ENCODE measurements around the gene PCBP3.

PCBP3 gene

GRCh38 chr21:45869121-45870007 lies 225.8 kb downstream of the PCBP3 start:
- 93% methylated on average over 22 of the region's 24 CpGs for WGBS (ENCODE audit: insufficient coverage)
- no peaks in the 10 kb centered on the region for H3K36me3 ChIP-seq (ENCODE audit: control insufficient read depth in 4 of 4, insufficient read depth in 4 of 4, low read length in 3 of 4)
- peaks cover 0 to 1% (median 0%) of the 10 kb centered on the region in 4 experiments for H3K4me1 ChIP-seq (ENCODE audit: control extremely low read depth in 1 of 4, control insufficient read depth in 4 of 4, insufficient read depth in 4 of 4, low read length in 3 of 4)
- DNase-seq: no peak
- CTCF ChIA-PET: interaction anchor here (0.9 to 1.4 kb wide), 2 partner anchors 16 to 102 kb away, joined by 4 read pairs; no protein-coding TSS in a partner anchor
- POLR2A ChIA-PET: no interaction called here
- H3K27ac ChIP-seq (ENCODE audit: insufficient read depth in 1 of 2, low read depth in 1 of 2, low read length in 2 of 2, poor library complexity in 1 of 2, severe bottlenecking in 2 of 2): no peak overlapping the region
- H3K9me3 ChIP-seq (ENCODE audit: control extremely low read depth in 1 of 5, control insufficient read depth in 4 of 5, insufficient read depth in 2 of 5, low read depth in 1 of 5, low read length in 4 of 5): no peaks in the 10 kb centered on the region
- H3K4me3 ChIP-seq (ENCODE audit: control insufficient read depth in 1 of 7, extremely low read depth in 1 of 7, insufficient read depth in 4 of 7, low read depth in 2 of 7, low read length in 6 of 7): no peak overlapping the region
- H3K27me3 ChIP-seq (replicated peaks in 2 of 5; ENCODE audit: control insufficient read depth in 4 of 5, insufficient read depth in 5 of 5, low read length in 4 of 5): no peaks in the 10 kb centered on the region

GRCh38 chr21:45870421-45870820 lies 226.9 kb downstream of the PCBP3 start:
- H3K36me3 ChIP-seq (ENCODE audit: control insufficient read depth in 4 of 4, insufficient read depth in 4 of 4, low read length in 3 of 4): no peaks in the 10 kb centered on the region
- H3K4me3 ChIP-seq (ENCODE audit: control insufficient read depth in 1 of 7, extremely low read depth in 1 of 7, insufficient read depth in 4 of 7, low read depth in 2 of 7, low read length in 6 of 7): no peak overlapping the region
- H3K27ac ChIP-seq (ENCODE audit: insufficient read depth in 1 of 2, low read depth in 1 of 2, low read length in 2 of 2, poor library complexity in 1 of 2, severe bottlenecking in 2 of 2): no peak overlapping the region
- peaks cover 0 to 11% (median 2%) of the 10 kb centered on the region in 4 experiments for H3K4me1 ChIP-seq (ENCODE audit: control extremely low read depth in 1 of 4, control insufficient read depth in 4 of 4, insufficient read depth in 4 of 4, low read length in 3 of 4)
- no peaks in the 10 kb centered on the region for H3K27me3 ChIP-seq (replicated peaks in 2 of 5; ENCODE audit: control insufficient read depth in 4 of 5, insufficient read depth in 5 of 5, low read length in 4 of 5)
- ChIA-PET POLR2A (no interaction called here), CTCF (interaction anchor here (0.7 to 1.0 kb wide), 2 partner anchors 10 to 13 kb away, joined by 3 read pairs; no protein-coding TSS in a partner anchor)
- no peaks in the 10 kb centered on the region for H3K9me3 ChIP-seq (ENCODE audit: control extremely low read depth in 1 of 5, control insufficient read depth in 4 of 5, insufficient read depth in 2 of 5, low read depth in 1 of 5, low read length in 4 of 5)
- WGBS (ENCODE audit: insufficient coverage): 96% methylated on average over 7 of the region's 12 CpGs
- DNase-seq: no peak

GRCh38 chr21:45870851-45871615 lies 227.5 kb downstream of the PCBP3 start:
- DNase-seq: no peak
- Histone ChIP-seq H3K27me3 (replicated peaks in 2 of 5; ENCODE audit: control insufficient read depth in 4 of 5, insufficient read depth in 5 of 5, low read length in 4 of 5) (no peaks in the 10 kb centered on the region), H3K36me3 (ENCODE audit: control insufficient read depth in 4 of 4, insufficient read depth in 4 of 4, low read length in 3 of 4) (no peaks in the 10 kb centered on the region), H3K9me3 (ENCODE audit: control extremely low read depth in 1 of 5, control insufficient read depth in 4 of 5, insufficient read depth in 2 of 5, low read depth in 1 of 5, low read length in 4 of 5) (no peaks in the 10 kb centered on the region), H3K27ac (ENCODE audit: insufficient read depth in 1 of 2, low read depth in 1 of 2, low read length in 2 of 2, poor library complexity in 1 of 2, severe bottlenecking in 2 of 2) (no peak overlapping the region), H3K4me3 (ENCODE audit: control insufficient read depth in 1 of 7, extremely low read depth in 1 of 7, insufficient read depth in 4 of 7, low read depth in 2 of 7, low read length in 6 of 7) (no peak overlapping the region), H3K4me1 (ENCODE audit: control extremely low read depth in 1 of 4, control insufficient read depth in 4 of 4, insufficient read depth in 4 of 4, low read length in 3 of 4) (peaks cover 0 to 11% (median 2%) of the 10 kb centered on the region in 4 experiments)
- 77% methylated on average over 13 of the region's 17 CpGs for WGBS (ENCODE audit: insufficient coverage)
- ChIA-PET CTCF (interaction anchor here (1.0 to 1.4 kb wide), 2 partner anchors 13 to 33 kb away, joined by 3 read pairs; no protein-coding TSS in a partner anchor), POLR2A (no interaction called here)

GRCh38 chr21:45871616-45872236 lies 228.2 kb downstream of the PCBP3 start:
- 89% methylated on average over 18 of the region's 22 CpGs for WGBS (ENCODE audit: insufficient coverage)
- Histone ChIP-seq H3K9me3 (ENCODE audit: control extremely low read depth in 1 of 5, control insufficient read depth in 4 of 5, insufficient read depth in 2 of 5, low read depth in 1 of 5, low read length in 4 of 5) (no peaks in the 10 kb centered on the region), H3K4me1 (ENCODE audit: control extremely low read depth in 1 of 4, control insufficient read depth in 4 of 4, insufficient read depth in 4 of 4, low read length in 3 of 4) (peaks cover 0 to 11% (median 2%) of the 10 kb centered on the region in 4 experiments), H3K36me3 (ENCODE audit: control insufficient read depth in 4 of 4, insufficient read depth in 4 of 4, low read length in 3 of 4) (no peaks in the 10 kb centered on the region), H3K27me3 (replicated peaks in 2 of 5; ENCODE audit: control insufficient read depth in 4 of 5, insufficient read depth in 5 of 5, low read length in 4 of 5) (no peaks in the 10 kb centered on the region), H3K27ac (ENCODE audit: insufficient read depth in 1 of 2, low read depth in 1 of 2, low read length in 2 of 2, poor library complexity in 1 of 2, severe bottlenecking in 2 of 2) (no peak overlapping the region), H3K4me3 (ENCODE audit: control insufficient read depth in 1 of 7, extremely low read depth in 1 of 7, insufficient read depth in 4 of 7, low read depth in 2 of 7, low read length in 6 of 7) (no peak overlapping the region)
- no peak for DNase-seq
- POLR2A ChIA-PET: no interaction called here
- CTCF ChIA-PET: interaction anchor here (1.4 kb wide), 1 partner anchor 33 kb away, joined by 3 read pairs; no protein-coding TSS in a partner anchor

GRCh38 chr21:45872471-45872870 lies 228.9 kb downstream of the PCBP3 start:
- ChIA-PET CTCF (interaction anchor here (1.4 kb wide), 1 partner anchor 32 kb away, joined by 3 read pairs; no protein-coding TSS in a partner anchor), POLR2A (no interaction called here)
- H3K36me3 ChIP-seq (ENCODE audit: control insufficient read depth in 4 of 4, insufficient read depth in 4 of 4, low read length in 3 of 4): no peaks in the 10 kb centered on the region
- no peak overlapping the region for H3K4me3 ChIP-seq (ENCODE audit: control insufficient read depth in 1 of 7, extremely low read depth in 1 of 7, insufficient read depth in 4 of 7, low read depth in 2 of 7, low read length in 6 of 7)
- H3K4me1 ChIP-seq (ENCODE audit: control extremely low read depth in 1 of 4, control insufficient read depth in 4 of 4, insufficient read depth in 4 of 4, low read length in 3 of 4): peaks cover 0 to 11% (median 2%) of the 10 kb centered on the region in 4 experiments
- no peaks in the 10 kb centered on the region for H3K9me3 ChIP-seq (ENCODE audit: control extremely low read depth in 1 of 5, control insufficient read depth in 4 of 5, insufficient read depth in 2 of 5, low read depth in 1 of 5, low read length in 4 of 5)
- WGBS (ENCODE audit: insufficient coverage): 100% methylated on average over 8 of the region's 11 CpGs
- DNase-seq: no peak
- no peaks in the 10 kb centered on the region for H3K27me3 ChIP-seq (replicated peaks in 2 of 5; ENCODE audit: control insufficient read depth in 4 of 5, insufficient read depth in 5 of 5, low read length in 4 of 5)
- H3K27ac ChIP-seq (ENCODE audit: insufficient read depth in 1 of 2, low read depth in 1 of 2, low read length in 2 of 2, poor library complexity in 1 of 2, severe bottlenecking in 2 of 2): no peak overlapping the region

GRCh38 chr21:45872902-45873301 lies 229.4 kb downstream of the PCBP3 start:
- no peak overlapping the region for H3K4me3 ChIP-seq (ENCODE audit: control insufficient read depth in 1 of 7, extremely low read depth in 1 of 7, insufficient read depth in 4 of 7, low read depth in 2 of 7, low read length in 6 of 7)
- H3K27ac ChIP-seq (ENCODE audit: insufficient read depth in 1 of 2, low read depth in 1 of 2, low read length in 2 of 2, poor library complexity in 1 of 2, severe bottlenecking in 2 of 2): no peak overlapping the region
- ChIA-PET POLR2A (no interaction called here), CTCF (no interaction called here)
- H3K4me1 ChIP-seq (ENCODE audit: control extremely low read depth in 1 of 4, control insufficient read depth in 4 of 4, insufficient read depth in 4 of 4, low read length in 3 of 4): peaks cover 0 to 11% (median 2%) of the 10 kb centered on the region in 4 experiments
- H3K36me3 ChIP-seq (ENCODE audit: control insufficient read depth in 4 of 4, insufficient read depth in 4 of 4, low read length in 3 of 4): no peaks in the 10 kb centered on the region
- H3K27me3 ChIP-seq (replicated peaks in 2 of 5; ENCODE audit: control insufficient read depth in 4 of 5, insufficient read depth in 5 of 5, low read length in 4 of 5): no peaks in the 10 kb centered on the region
- 88% methylated on average over 11 of the region's 11 CpGs for WGBS (ENCODE audit: insufficient coverage)
- H3K9me3 ChIP-seq (ENCODE audit: control extremely low read depth in 1 of 5, control insufficient read depth in 4 of 5, insufficient read depth in 2 of 5, low read depth in 1 of 5, low read length in 4 of 5): no peaks in the 10 kb centered on the region
- no peak for DNase-seq

Data from common myeloid progenitor, CD34-positive (primary cell).